Measurements from ENCODE around the gene EFR3B.
"Not testable (repeated sequence)": the region's sequence is repeated elsewhere in the genome, so short reads cannot be mapped to it uniquely, and the experiment has no call there.

EFR3B gene

DNA sequence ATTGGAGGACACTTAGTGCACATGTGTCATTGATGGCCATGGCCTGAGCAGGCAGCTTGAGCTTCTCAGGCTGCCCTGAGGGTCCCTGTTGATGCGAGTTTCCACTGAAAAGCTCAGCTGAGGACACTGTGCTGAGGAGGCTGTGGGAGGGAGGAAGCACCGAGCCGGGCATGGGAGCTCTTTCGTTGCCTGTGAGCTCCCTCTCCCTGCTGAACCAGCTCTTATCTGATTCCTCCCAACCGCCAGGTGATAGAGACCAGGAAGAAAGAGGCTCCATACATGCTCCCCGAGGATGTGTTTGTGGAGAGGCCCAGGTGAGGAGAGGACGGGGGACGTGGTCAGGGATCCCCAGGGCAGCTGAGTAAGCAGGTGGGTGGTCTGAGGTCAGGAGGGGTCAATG is 99.2 kb downstream of the EFR3B start:
- DNase-seq (ENCODE audit: low read depth in 1 of 2, low spot score in 1 of 2) = no peak

DNA sequence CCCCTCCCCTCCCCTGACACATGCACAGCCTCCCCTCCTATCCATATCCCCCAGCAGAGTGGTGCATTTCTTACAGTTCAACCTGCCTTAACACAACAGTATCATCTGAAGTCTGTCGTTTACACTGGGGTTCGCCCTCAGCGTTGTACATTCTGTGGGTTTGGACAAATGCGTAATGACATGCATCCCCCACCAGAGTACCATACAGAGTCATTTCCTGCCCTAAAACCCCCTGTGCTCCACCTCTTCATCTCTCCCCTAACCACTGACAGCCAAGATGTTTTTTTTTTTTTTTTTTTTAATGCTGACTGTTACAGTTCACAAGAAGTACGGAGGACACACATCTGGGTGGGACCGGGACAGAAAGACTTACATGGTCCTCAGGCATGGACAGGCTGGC is 103.9 kb downstream of the EFR3B start:
- no peak for DNase-seq (ENCODE audit: low read depth in 1 of 2, low spot score in 1 of 2)

DNA sequence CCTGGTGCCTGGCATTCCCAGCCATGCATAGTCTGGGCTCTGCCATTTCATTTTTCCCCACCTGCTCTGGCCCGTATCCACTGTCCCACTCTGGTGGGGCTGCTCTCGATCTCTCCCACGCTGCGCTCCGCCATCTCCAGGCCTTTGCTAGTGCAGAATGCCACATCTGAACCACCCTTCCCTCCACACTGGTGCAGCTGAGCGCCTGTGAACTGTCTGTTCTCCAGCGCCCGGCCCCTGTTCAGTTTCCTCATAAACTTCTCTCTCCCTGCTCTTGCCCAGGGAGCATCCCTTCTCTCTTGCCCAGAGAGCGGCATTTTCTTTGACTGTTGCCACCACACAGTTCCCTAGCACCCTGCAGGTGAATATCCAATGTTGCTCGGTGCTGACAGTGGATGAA is 105.0 kb downstream of the EFR3B start:
- DNase-seq (ENCODE audit: low read depth in 1 of 2, low spot score in 1 of 2) = no peak

DNA sequence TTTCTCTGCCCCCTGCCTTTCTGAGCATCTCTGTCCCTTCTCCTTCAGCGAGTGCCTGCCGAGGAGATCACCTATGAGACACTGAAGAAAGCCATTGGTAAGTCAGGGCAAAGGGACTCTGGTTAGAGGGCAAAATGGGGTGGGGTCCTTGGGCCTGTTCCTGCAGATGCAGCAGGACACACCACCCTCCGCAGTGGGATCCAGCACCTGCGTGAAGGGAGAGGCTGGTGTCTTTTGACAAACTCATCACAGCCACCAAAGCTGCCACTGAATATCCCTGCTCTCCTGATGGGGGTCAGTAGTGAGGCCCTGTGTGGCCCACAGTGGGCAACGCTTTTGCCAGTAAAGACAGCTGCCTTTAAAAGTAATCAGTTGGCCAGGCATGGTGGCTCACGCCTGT is 107.8 kb downstream of the EFR3B start:
- no peak for DNase-seq (ENCODE audit: low read depth in 1 of 2, low spot score in 1 of 2)

DNA sequence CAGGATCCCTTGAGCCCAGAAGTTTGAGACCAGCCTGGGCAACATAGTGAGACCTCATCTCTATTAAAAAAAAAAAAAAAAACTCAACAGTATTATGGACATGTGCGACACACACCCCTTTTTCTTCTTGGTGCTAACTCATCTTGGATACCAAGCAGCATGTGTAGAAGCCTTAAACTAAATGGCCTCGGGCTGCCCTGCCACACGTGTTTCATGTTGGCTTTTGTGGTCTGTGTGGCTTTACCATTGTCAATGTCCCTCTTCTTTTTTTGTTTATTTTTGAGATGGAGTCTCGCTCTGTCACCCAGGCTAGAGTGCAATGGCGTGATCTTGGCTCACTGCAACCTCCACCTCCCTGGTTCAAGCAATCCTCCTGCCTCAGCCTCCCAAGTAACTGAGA is 109.1 kb downstream of the EFR3B start:
- DNase-seq (ENCODE audit: low read depth in 1 of 2, low spot score in 1 of 2) = not testable (repeated sequence)

DNA sequence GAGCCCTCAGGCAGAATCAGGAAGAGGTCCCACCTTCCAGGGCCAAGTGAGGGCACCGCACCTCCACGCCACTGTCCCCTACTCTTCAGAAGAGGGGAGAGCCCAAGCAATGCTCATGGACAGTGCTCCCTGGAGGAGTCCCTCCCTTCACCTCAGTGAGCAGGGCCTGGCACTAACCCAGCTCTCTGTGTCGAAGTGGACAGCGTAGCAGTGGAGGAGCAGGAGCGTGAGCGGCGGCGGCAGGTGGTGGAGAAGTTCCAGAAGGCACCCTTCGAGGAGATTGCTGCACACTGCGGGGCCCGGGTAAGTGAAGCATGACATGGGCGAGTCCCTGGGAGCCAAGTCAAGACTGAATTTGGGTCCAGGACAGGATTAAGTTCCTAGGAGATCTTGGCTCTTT is 109.8 kb downstream of the EFR3B start:
- no peak for DNase-seq (ENCODE audit: low read depth in 1 of 2, low spot score in 1 of 2)

DNA sequence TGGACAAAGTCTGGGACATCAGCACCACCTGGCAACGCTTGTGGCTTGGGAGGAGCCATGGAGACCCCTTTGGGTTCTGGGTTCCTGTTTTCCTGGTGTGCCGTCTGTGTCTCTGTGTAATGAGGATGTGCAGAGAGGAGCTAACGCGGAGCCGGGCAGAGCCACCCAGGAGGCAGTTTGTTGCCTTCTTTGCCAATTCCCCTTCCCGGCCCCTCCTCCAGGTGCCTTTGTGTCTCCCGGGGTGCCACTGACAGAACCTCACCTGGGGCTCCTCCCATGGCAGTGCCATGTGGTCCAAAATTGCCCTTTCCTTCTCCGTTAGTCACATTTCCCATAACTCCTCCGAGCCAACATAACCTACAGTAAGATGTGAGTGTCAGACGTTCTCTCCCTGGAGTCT is 113.5 kb downstream of the EFR3B start:
- no peak for DNase-seq (ENCODE audit: low read depth in 1 of 2, low spot score in 1 of 2)

DNA sequence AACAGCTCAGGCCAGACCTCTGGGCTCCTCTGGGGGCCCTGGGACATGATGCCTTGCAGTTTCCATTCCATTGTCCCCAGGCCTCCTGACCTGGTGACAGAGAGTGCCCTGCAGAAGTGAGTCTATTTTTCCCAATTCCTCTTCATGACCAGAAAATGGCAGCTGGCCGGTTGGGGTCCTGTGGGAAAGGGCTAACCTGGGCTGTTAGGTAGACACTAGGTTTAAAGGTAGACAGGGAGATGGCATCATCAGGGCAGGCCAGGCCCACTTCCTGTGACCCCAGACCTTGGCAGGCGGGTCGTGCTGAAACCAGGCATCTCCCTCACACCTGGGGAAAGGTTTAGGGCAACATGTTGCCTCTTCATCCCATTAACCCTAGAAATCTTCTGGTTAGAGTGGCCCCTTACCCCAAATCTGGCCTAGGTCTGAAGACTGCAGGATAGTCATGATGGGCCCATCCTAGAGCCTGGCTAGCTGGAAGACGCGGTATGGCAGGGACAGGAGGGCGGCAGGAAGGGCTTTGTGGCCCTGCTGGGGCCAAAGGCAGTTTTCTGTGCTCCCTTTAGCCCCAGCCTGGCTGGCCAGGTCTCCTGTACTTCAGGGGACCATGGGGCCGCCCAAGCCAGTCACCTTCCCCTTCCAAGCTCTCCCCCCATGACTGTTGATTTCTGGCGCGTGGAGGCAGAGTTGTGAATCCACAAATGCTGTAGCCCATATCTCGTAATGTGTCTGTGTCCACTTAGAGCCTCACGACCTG is 116.4 kb downstream of the EFR3B start:
- DNase-seq (ENCODE audit: low read depth in 1 of 2, low spot score in 1 of 2) = no peak

DNA sequence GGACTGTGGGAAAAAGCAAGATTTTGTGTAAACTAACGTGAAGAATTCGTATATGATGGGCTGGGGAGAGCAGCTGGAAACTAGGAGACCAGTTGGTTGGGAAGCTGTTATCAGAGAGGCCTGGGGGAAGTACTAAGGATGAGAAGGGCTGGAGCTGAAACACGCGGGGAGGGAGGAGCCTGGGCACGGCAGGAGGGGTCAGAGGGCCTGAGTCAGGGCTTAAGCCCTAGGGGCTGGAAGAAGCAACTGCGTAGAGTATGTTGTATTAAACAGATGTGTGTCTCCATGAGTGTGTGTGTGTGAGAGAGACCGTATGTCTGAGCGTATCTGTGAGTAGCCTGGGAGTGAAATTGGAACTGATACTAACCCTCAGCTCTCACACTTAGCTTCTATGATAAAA is 118.1 kb downstream of the EFR3B start:
- no peak for DNase-seq (ENCODE audit: low read depth in 1 of 2, low spot score in 1 of 2)

DNA sequence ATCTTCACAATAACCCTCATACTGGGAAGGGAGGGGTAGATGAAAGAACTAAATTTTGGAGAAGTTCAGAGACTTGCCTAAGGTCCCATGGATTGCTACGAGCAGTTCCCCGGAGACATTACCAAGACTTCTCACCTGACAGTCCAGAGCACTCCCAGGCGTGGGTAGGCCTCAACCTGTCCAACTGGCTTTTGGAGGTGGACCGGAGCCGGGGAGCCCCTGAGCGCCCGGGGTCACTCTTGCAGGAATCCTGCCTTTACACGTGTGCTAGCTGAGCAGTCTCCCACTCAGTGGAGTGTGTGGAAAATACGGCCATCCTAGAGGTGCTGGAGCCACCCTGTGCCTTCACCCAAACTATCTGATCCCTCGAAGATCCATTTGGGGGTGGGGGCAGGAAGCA is 118.5 kb downstream of the EFR3B start:
- DNase-seq (ENCODE audit: low read depth in 1 of 2, low spot score in 1 of 2) = no peak

DNA sequence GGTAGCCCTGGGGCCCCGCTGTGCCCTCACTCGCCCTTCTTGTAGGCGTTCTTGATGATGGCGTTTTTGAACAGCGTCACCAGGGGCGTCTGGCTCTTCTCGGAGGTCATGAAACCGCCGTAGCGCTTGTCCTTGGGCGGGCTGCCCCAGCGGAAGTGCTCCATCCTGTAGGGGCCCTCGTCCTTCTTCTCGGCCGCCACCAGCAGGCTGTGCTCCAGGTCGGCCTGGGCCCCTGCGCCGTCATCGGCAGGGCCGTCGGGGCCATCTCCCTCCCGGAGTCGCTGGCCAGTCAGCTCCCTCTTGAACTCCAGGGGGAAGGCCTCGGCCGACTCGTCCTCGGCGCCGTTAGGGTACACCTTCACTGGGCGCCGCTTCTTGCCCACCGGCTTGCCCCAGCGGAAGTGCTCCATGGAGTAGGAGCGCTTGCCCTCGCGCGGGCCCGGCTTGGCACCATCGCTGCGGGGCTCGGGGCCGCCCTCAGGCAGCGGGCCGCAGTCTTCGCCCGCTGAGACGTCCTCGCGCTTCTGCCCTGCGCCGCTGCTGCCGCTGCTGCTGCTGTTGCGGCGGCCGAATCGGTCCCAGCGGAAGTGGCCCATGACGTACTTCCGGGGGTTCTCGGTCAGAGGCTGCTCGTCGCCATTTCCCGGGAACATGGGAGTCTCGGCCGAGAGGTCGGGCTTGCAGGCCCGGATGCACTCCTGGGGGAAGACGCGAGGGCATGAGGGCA is 119.3 kb downstream of the EFR3B start:
- peak; percentile 31 to 57 for DNase-seq (ENCODE audit: low read depth in 1 of 2, low spot score in 1 of 2)

DNA sequence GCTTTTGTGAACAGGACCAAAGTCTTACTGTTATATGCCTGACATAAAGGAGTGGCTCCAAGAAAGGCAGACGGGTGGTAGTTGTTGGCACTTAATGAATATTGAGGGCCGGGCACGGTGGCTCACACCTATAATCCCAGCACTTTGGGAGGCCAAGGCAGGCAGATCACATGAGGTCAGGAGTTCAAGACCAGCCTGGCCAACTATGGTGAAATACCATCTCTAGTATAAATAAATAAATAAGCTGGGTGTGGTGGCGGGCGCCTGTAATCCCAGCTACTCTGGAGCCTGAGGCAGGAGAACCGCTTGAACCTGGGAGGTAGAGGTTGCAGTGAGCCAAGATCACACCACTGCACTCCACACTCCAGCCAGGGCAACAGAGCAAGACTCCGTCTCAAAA is 120.2 kb downstream of the EFR3B start:
- not testable (repeated sequence) for DNase-seq (ENCODE audit: low read depth in 1 of 2, low spot score in 1 of 2)

DNA sequence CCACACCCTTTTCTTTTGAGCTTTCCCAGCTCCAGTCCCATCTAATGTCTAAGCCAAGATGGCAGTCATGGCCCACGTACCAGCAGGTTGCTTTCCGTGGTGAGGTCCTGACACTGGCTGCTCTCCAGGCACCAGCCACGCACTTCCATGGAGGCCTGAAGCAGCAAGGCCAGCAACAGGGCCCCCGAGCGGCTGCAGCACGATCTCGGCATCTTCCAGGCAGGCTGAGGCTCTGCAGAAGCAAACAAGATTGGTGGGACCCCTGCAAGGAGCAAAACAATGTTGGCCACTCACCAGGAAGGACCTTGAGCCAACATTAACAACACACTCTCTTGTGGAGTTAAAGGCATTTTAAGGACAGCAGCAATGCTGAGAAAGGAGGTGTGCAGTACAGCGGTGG is 122.7 kb downstream of the EFR3B start:
- DNase-seq (ENCODE audit: low read depth in 1 of 2, low spot score in 1 of 2) = no peak

DNA sequence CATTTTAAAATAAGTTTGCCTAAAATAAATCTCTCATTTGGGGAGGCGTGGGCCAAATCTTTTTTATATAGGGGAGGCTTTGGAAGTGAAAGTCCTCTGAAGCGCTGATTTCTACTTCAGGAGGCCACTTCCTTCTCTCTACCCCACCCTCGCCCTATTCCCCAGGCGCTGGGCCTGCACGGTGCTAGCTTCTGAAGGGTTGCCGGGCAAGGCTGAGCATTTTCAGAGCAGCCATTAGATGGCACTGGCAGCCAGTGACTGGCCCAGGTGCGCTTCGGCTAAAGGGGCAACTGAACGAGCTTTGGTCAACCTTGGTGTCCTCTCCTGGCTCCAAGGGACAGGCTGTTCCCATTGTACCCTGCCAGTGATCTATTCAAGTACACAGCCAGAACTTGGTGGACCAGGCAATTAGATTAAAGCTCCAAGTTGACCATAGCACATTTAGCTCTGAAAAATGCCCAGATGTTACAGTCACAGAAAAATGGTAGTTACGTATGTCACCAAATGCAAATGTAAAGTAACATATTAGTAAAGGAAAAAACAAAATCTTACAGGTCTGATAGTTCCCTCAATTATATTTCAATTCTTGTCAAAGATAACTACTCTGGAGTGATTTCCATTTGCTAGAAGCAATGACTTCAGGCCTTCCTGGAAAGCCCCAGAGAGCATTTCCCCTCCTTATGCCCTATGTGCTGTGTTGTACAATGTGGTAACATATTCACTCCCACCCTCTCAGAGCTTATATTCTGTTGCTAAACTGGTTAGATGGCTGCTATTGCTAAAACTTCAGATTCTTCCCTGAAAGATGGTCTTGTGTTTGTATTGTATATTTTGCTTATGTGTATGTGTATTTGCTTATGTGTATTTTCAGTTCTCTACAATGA is 124.4 kb downstream of the EFR3B start:
- DNase-seq (ENCODE audit: low read depth in 1 of 2, low spot score in 1 of 2) = peak in 1 of 2 donors; percentile 20

DNA sequence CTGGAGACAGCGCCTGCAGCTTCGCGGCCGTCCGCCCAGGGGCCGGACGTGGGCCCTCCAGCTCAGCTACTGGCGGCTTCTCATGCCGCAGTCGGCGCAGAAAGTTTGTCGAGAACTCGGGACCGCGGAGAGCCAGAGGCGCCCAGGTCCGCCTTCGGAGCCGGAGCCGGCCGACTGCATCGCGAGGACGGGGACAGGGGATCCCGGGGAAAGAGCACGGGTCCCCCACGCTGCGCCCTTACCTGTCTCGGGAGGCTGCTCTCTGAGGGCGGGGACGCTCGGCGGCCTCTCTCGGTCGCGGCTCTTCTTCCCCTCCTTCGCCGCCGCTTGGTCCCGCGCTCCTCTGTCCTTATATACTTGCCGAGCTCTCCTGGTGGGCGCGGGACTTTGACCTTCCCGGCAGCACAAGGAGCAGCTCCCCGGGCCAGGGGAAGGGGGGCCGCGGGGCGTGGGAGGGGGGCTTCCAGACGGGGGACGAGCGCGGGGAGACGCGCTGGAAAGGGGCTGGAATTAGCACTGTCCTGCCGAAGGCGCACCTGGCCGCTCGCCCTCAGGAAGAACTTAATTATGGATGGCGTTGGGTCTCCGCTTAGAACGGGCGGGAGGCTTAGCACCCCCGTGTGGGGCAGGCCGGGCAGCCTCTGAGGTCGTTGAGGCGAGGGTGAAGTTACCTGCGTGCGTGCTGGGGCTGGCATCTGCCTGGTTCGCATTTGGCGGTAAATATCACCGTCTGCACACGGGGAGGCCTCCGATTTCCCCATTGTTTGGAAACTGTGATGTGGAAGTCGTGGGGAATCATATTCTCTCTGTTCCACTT is 126.6 kb downstream of the EFR3B start, which contains the start of gene POMC:
TSS of gene POMC (minus strand) at position 325 of the 817 bp plus-strand sequence. CDS start 3,808 bp downstream, outside the sequence.
- DNase-seq (ENCODE audit: low read depth in 1 of 2, low spot score in 1 of 2) = peak in 1 of 2 donors; percentile 6

DNA sequence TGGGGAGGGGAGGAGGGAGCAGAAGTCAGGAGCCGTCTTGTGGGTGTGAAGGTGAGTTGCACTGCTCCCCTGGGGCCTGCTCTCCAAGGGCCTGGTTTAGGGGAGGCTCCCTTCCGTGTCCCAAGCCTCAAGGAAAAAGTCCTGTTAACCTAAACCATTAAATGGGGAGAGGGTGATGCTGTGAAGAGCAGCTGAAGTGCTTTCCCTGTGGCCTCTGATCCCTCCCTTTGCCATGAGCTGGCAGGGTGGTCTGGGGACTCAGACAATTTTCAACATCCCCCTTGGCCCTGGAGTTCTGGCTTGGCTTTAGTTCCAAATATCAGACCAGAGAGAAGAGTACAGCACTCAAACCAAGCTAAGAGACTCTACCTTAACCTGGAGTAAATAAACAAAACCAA is 127.2 kb downstream of the EFR3B start:
- no peak for DNase-seq (ENCODE audit: low read depth in 1 of 2, low spot score in 1 of 2)

DNA sequence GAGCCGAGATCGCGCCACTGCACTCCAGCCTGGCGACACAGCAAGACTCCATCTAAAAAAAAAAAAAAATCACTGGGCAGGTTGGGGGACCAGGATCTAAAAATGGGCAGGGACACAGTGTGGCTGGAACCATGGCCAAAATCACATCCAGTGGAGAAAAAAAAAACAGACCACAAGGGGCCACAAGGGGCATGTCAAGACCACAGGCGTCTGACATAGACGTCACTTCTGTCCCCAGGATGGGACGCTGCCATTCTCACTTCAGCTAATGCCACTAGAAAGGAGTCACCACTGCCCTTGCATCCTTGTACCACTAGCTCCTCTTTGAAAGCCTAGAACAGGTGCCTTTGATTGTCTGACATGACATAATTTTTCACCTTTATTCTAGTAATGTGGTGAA is 129.0 kb downstream of the EFR3B start:
- DNase-seq (ENCODE audit: low read depth in 1 of 2, low spot score in 1 of 2) = no peak

DNA sequence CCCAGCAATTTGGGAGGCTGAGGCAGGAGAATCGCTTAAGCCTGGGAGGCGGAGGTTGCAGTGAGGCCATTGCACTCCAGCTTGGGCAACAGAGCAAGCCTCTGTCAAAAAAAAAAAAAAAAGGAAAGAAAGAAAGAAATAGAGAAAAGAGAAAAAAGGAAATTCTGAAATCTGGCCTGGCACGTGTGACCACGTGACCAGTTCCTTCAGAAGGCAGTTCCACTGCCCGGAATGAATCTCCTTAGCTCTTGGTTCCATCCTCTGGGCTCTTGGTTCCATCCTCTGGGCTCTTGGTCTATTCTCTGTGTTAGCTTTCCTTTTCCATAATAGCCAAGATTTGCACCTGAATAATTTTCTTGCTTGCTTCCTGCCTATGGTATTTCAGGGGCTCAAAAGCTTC is 131.8 kb downstream of the EFR3B start:
- no peak for DNase-seq (ENCODE audit: low read depth in 1 of 2, low spot score in 1 of 2)

DNA sequence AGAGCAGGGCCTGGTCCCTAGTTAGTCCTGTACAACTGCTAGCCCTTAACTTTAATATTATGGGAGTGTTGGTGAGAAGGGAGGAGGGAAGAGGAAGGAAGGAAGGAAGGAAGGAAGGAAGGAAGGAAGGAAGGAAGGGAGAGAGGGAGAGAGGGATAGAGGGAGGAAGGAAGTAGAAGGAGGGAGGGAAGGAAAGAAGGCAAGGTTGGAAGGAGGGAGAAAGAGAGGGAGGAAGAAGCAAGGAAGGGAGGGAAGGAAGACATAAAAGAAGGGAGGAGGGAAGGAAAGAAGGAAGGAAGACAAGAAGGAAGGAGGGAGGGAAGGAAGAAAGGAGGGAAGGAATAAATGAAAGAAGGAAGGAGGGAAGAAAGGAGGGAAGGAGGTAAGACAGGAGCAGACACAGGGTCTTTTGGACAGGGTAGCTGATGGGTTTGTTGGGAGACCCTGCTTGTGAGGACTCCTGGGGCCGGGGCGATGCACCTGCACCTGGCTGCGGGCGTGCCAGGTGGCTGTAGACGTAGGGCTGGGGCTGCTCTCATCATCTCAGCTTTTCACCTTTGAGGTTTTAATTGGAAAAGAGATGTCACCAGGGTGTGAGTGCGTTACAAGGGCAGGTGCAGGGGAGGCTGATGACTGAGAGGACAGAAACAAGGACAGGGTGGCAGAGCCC is 132.5 kb downstream of the EFR3B start:
- no peak for DNase-seq (ENCODE audit: low read depth in 1 of 2, low spot score in 1 of 2)

DNA sequence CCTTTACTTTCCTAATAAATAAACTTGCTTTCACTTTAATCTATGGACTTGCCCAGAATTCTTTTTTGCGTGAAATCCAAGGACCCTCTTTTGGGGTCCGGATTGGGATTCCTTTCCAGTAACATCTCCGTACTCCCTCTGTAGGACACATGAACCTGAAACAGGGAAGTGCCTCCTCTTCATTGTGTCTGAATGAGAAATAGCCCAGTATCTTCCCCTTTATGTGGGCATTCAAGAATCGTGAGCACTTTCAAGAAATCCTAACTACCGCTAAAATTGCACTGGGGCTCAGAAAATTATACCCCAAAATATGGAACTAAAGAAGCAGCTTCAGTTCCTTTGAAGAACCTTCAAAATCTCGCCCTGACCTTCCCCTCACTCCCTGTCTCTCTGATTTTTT is 134.3 kb downstream of the EFR3B start:
- DNase-seq (ENCODE audit: low read depth in 1 of 2, low spot score in 1 of 2) = no peak

Measured in stimulated activated CD4-positive, alpha-beta T cell treated with anti-CD3 and anti-CD28 coated beads, Interleukin-15, amount 100 ng/mL, for 1 hour (primary cell).